ENCODE results near the gene VARS1.
"Not testable (repeated sequence)": the region's sequence is repeated elsewhere in the genome, so short reads cannot be mapped to it uniquely, and the experiment has no call there.

Gene VARS1

GRCh38 chr6:31821301-31822035 is 25.9 kb upstream of the VARS1 start:
- DNase-seq, result no peak

- not testable (repeated sequence) for DNase-seq
Measured at GRCh38 chr6:31820399-31820798, 24.8 kb upstream of the VARS1 start.

DNA sequence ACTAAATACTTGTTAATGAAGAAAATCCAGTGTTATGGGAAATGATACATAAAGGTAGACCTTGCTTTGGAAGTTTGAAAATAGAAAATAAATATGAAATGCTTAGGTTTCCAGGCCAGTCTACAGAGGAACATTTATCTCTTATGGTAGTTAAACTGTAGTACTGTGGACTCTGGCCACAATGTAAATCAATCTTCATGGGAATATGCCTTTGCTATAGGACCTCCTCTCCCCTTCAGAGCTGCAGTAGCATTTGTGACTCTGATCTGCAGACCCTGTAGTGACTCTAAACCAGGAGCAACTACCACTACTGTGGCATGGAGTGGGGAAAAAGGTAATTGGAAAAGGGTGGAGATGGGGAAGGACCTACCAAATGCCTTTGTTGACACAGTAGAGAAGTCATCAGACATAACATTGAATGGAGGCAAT is 24.3 kb upstream of the VARS1 start:
- no peak for DNase-seq

- DNase-seq, result not testable (repeated sequence)
Measured at GRCh38 chr6:31817929-31818511, 22.5 kb upstream of the VARS1 start.

- DNase-seq, result not testable (repeated sequence)
Measured at GRCh38 chr6:31817133-31817928, 21.8 kb upstream of the VARS1 start.

GRCh38 chr6:31815025-31815838 is 19.7 kb upstream of the VARS1 start, which contains the start of the genes HSPA1A and HSPA1L:
TSS of gene HSPA1A (plus strand) at chr6:31815543. CDS start at chr6:31815757, 214 bp downstream.
TSS of gene HSPA1L (minus strand) at chr6:31815283. CDS start at chr6:31811972, 3,311 bp downstream.
- DNase-seq, result peak; percentile 82

- DNase-seq, result no peak
Measured at GRCh38 chr6:31814677-31815024, 19.1 kb upstream of the VARS1 start.

DNA sequence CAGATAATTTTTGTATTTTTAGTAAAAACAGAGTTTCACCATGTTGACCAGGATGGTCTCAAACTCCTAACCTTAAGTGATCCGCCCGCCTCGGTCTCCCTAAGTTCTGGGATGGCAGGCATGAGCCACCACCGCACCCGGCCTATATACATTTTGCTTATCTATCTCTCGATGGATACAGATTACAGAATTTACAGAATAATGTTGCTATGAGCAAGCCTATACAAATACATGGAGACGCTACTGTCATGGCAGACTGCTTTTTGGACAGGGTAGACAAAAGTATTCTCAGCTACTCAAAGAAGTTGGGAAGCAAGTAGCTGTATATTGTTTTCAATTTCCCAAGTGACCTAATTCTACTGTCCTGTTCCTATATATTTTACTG is 17.9 kb upstream of the VARS1 start:
- no peak for DNase-seq

- DNase-seq, result no peak
Measured at GRCh38 chr6:31811645-31812044, 16.1 kb upstream of the VARS1 start.

DNA sequence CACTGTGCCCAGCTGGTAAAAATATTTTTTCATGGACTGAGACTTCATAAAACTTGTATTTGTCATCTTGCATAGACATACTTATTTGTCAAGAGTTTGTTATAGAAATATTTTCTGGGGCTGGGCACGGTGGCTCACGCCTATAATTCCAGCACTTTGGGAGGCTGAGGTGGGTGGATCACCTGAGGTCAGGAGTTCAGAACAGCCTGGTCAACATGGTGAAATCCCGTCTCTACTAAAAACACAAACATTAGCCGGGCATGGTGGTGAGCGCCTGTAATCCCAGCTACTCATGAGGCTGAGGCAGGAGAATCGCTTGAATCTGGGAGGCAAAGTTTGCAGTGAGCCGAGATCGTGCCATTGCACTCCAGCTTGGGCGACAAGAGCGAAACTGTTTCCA is 13.0 kb upstream of the VARS1 start:
- not testable (repeated sequence) for DNase-seq

- DNase-seq, result peak; percentile 81
Measured at GRCh38 chr6:31806470-31807272, 11.1 kb upstream of the VARS1 start, which contains the start of gene LSM2. TSS of gene LSM2 (minus strand) at chr6:31806966. CDS start at chr6:31806757, 209 bp downstream.

GRCh38 chr6:31805939-31806469 is 10.5 kb upstream of the VARS1 start:
- no peak for DNase-seq

- not testable (repeated sequence) for DNase-seq
Measured at GRCh38 chr6:31801031-31801927, 5.7 kb upstream of the VARS1 start.

DNA sequence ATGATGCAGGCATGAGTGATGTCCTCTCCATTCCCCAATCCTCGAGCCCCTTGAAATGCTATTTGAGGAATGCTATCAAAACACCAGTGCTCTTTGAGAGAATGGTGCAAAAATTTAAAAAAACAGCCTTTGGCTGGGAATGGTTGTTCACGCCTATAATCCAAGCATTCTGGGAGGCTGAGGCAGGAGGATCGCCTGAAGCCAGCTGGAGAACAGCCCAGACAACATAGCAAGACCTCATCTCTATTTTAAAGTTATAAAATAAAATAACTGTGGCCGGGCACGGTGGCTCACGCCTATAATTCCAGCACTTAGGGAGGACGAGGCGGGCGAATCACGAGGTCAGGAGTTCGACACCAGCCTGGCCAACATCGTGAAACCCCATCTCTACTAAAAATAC is 4.2 kb upstream of the VARS1 start:
- no peak for DNase-seq

- DNase-seq, result no peak
Measured at GRCh38 chr6:31797588-31797987, 2.0 kb upstream of the VARS1 start.

DNA sequence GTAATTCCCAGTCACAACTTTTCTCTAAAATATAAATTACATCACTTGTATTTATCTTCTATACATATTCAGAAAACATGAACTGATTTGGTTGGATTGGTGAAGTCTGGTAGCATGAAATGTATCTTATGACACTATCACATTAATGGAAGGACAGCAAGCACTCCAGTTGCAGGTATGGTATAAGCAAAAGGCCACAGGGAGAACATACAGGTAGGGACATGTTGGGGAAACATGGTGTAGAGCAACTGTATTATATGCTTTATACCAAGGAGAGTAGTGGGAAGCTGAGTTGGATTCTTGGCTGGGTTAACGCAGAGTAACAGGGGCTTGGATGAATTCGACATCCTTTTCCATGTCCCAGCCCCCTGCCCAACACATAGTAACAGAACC is 1.4 kb upstream of the VARS1 start:
- DNase-seq, result no peak

DNA sequence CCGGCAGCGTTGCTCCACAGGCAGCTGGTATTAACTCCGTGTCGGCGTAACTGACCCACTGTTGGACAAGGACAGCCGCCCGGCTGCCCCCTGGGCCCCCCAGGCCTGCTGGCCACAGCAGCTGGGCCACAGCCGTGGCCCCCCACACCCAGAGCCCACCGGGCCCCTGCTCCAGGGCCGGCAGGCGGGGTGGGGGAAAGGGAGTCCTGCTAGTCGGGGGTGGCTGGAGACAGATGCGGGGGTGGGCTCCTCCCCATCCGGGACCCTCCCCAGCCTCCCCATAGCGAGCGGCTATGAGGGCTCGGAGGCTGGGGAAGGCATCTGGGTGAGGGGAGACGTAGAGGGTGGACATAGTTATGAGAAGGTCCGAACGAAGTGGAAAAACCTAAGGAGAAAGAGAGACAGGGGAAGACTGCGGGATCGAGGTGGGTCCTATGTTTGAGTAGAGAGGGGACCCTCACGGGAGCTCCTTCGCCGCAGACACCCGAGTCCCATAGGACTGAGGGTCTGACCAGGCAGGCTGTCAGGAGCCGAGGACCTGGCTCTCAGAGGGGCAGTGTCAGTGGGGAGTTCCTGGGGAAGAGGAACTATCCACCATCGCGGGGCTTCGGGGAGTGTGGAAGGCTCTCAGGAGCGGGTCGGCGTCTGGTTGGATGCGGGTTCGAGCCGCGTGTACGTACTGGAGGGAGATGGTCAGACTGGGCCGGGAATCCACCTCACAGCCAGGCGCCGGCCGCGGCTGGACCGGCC is 511 bp downstream of the VARS1 start:
- no peak for DNase-seq

DNA sequence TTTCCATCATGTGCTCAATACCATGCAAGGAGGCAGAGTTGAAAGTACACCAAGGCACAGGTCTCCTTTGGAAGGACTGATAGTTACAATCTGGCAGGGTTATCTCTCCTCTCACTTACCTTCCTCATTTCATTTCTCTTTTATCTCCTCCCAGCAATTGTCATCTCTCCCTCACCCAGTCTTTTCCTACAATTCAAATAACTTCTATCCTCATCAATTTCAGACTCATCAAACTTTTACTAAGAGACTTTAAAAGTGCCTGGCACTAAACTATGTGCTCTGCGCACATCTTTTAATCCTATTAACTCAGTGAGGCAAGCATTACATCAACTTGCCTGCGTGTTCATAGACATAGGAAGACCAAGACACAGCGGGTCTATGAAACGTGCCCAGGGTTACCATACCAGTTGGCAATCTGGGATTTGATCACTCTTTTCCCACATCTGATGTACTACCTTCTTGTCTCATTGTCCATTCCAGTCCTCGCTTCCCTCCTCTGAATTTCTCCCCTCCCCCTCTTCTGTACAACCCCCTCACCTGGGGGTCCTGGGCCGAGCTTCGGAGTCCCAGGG is 1.2 kb downstream of the VARS1 start:
- no peak for DNase-seq

DNA sequence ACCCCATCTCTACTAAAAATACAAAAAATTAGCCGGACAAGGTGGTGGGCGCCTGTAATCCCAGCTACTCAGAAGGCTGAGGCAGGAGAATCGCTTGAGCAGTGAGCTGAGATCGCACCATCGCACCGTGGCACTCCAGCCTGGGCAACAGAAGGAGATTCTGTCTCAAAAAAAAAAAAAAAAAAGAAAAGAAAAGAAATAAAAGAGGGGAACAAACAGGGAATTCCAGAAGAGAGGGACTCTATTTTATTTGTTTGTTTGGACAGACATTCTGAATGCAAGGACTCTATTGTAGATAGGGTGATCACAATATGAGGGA is 1.7 kb downstream of the VARS1 start:
- not testable (repeated sequence) for DNase-seq

- no peak for DNase-seq
Measured at GRCh38 chr6:31792761-31793171, 2.8 kb downstream of the VARS1 start.
